NB4 (cell line): ENCODE measurements around the gene CEP83.

Experiments used
- CTCF ChIP-seq: IDR thresholded peaks from one replicate; pipeline ENCODE4 v1.5.1; 2012; ENCODE audit warnings: low read depth, low read length
- MAX ChIP-seq: IDR thresholded peaks from 2 replicates; pipeline ENCODE4 v1.6.1; 2011; ENCODE audit warnings: low read depth, low read length
- MYC ChIP-seq: IDR thresholded peaks from 2 replicates; pipeline ENCODE4 v1.6.1; 2011; ENCODE audit warnings: low read depth, low read length
- POLR2A ChIP-seq: IDR thresholded peaks from 2 replicates; pipeline ENCODE4 v1.6.1; 2011; ENCODE audit warnings: mild to moderate bottlenecking; ENCODE audit not compliant: insufficient read length; ENCODE audit errors: extremely low read depth

GRCh38 chr12:94269316-94269999 is 190.2 kb downstream of the CEP83 start:
- no peak for TF ChIP-seq CTCF
- TF ChIP-seq MAX, result no peak
- no peak for TF ChIP-seq POLR2A
- TF ChIP-seq MYC, result no peak
